H1 (cell line): ENCODE measurements around the gene HECTD1. TPM values are rescaled to one million over a fixed set of nuclear protein-coding genes. Genes with fewer than 3 reads are reported as not detected.

ENCODE experiments used
- KDM4A ChIP-seq: IDR thresholded peaks from one replicate; pipeline ENCODE4 v1.7.1; 2012; ENCODE audit warnings: low read depth, mild to moderate bottlenecking, moderate library complexity, low read length, inconsistent platforms; ENCODE audit not compliant: severe bottlenecking
- RBBP5 ChIP-seq: IDR thresholded peaks from 2 replicates; pipeline ENCODE4 v1.7.1; 2012; ENCODE audit warnings: low read depth, mild to moderate bottlenecking, inconsistent platforms, low read length, moderate library complexity, borderline replicate concordance
- SAP30 ChIP-seq: fragments of 300-600 bp; sonication (generic); IDR thresholded peaks from 2 replicates; pipeline ENCODE4 v1.7.1; 2012; ENCODE audit warnings: low read length, moderate library complexity, mild to moderate bottlenecking, inconsistent platforms; ENCODE audit not compliant: insufficient read depth, insufficient replicate concordance
- polyA plus RNA-seq, 7 experiments: library from polyadenylated mRNA; depleted of rRNA in 3 of 7; stranded (reverse) in 5 of 7; unstranded in 2 of 7; fragments of >200 nt in 5 of 7; fragments of 200-250 nt in 2 of 7; gene quantifications; 1 replicate in 5 of 7; 2 replicates in 1 of 7; 4 replicates in 1 of 7; pipeline versions ENCODE4 v1.2.1 to v1.2.3, GENCODE V29; 2011 to 2013; ENCODE audit warnings: missing spikeins in 2 of 7, mixed read lengths in 2 of 7
- total RNA-seq: library from RNA; stranded (reverse); fragmentation: NEBNext Ultra II Directional; extraction: Animal tissue kit (Norgen Biotek cat#: 25700); gene quantifications from 2 replicates; pipeline ENCODE4 v1.2.1, GENCODE V29; 2021

Gene HECTD1
- total and polyA plus RNA-seq, 2 of the 8 experiments (the other 6 are each of a cell fraction or from before 2014, with no cell fraction given), result 44.7 to 105 TPM

DNA sequence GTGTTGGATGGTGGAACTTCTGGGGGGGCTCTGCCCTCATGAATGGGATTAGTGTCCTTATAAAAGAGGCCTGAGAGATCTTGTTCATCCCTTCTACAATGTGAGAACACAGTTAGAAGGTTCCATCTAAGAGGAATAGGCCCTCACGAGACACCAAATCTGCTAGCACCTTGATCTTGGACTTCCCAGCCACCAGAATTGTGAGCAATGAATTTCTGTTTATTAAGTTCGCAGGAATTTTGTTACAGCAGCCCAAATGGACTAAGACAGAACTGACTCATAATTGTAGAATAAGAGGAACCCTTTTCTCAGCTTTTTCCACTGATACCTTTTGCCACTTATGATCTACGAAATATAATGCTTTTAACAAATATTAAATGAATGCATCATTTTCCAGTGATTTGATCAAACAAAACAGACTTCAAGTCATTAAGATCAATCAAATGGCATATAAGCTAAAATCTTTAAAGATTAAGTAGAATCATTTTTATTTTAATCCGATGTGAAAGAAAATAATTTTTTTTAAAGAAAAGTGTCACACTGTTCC, 68.2 kb downstream of the HECTD1 start (continued):
- TF ChIP-seq SAP30, result no peak
- no peak for TF ChIP-seq KDM4A
- no peak for TF ChIP-seq RBBP5
